Measurements from ENCODE around the gene RPS21. TPM values are rescaled to one million over a fixed set of nuclear protein-coding genes. Genes with fewer than 3 reads are reported as not detected.

Gene RPS21
- total and polyA plus RNA-seq, 4 donors, result 278 to 1,588 (median 439) TPM

DNA sequence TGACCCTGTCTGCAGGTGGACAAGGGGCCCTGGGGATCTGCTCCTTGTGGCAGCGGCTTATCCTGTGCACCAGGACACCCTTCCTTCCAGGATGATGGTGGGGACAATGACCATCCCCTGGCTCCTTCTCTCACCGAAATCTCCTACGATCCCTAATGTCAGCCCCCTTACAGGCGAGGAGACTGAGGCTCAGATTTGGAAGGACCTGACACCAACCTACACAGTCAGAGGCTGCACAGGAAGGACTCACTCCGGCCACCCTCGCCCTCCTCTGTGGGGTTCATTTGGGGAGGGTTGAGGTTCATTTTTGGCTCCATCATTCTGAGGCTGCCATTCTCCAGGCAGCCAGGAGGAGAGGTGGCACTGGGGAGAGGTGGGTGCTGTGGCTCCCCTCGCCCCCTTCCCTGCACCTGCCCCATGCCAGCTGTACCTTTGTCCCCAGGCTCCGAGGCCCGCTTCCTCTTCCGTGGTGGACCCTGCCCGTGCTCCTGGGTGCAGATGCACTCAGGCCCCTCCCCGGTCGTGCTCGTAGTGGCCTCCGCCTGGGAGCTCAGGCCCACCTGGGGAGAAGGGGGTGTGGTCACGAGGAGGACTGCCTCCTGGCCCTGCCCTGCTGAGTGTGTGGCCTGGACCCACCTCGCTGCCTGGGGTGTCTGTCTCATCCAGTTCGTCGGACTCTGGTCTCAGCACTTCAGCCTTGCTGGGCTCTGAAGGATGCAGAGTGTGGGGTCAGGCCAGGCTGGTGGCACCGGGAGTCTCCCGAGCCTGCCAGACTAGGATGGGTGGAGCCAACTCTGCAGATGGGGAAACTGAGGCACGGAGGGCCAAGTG lies 25.5 kb downstream of the RPS21 start:
- 78% methylated on average over 22 of the region's 22 CpGs for WGBS
- no peak overlapping the region for H3K27ac ChIP-seq (ENCODE audit: low read depth in 1 of 2, low read length in 2 of 2)
- H3K9ac ChIP-seq (ENCODE audit: low read depth in 1 of 2, low read length in 2 of 2), result no peak overlapping the region
- peaks cover 2 to 18% (median 5%) of the 10 kb centered on the region in 4 donors for H3K4me1 ChIP-seq (ENCODE audit: control insufficient read depth in 4 of 4, insufficient read depth in 4 of 4, low read length in 3 of 4)
- H3K4me3 ChIP-seq (ENCODE audit: low read depth in 1 of 3, low read length in 3 of 3), result no peak overlapping the region
- TF ChIP-seq HNF4A (conservative IDR thresholded peaks at IDR 0.05), result no peak
- no peak for TF ChIP-seq GABPA (IDR thresholded peaks at IDR 0.05 in 1 of 2, conservative IDR thresholded peaks at IDR 0.05 in 1 of 2)
- no peak for TF ChIP-seq NR2F2 (IDR thresholded peaks at IDR 0.05)
- no peaks in the 10 kb centered on the region for H3K36me3 ChIP-seq (ENCODE audit: control insufficient read depth in 4 of 4, insufficient read depth in 3 of 4, low read depth in 1 of 4, low read length in 3 of 4)
- no peaks in the 10 kb centered on the region for H3K27me3 ChIP-seq (ENCODE audit: control insufficient read depth in 4 of 4, insufficient read depth in 4 of 4, low read length in 3 of 4)
- no peaks in the 10 kb centered on the region for H3K9me3 ChIP-seq (ENCODE audit: control insufficient read depth in 4 of 4, low read length in 3 of 4)
- DNase-seq (ENCODE audit: low spot score), result no peak

DNA sequence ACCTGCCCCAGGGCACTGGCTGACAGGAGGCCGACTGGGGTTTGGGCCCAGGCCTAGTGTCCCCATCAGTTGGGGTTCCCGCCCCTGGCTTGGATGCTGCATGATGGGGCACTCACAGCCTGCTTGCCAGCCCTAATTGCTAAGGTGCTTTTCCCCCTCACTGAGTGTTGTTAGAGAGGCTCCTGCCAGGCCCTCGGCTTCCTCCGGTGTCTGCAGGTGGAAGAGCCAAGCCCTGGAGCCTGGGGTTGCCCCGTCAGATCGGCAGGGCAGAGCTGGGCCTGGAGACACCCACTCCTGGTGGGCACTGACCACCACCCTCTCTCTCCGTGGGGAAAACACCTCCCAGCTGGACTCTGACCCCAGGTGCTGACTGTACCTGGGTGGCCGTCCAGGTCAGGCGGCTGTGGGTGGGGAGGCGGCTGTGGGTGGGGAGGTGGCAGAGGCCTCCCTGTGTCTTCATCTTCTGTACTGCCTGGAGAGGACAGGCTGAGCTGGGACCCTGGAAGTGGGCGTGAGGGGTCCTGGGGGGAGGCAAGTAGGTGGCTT lies 26.2 kb downstream of the RPS21 start:
- Histone ChIP-seq H3K4me1 (ENCODE audit: control insufficient read depth in 4 of 4, insufficient read depth in 4 of 4, low read length in 3 of 4) (peaks cover 0 to 13% (median 2%) of the 10 kb centered on the region in 4 donors), H3K36me3 (ENCODE audit: control insufficient read depth in 4 of 4, insufficient read depth in 3 of 4, low read depth in 1 of 4, low read length in 3 of 4) (no peaks in the 10 kb centered on the region), H3K9me3 (ENCODE audit: control insufficient read depth in 4 of 4, low read length in 3 of 4) (no peaks in the 10 kb centered on the region), H3K27ac (ENCODE audit: low read depth in 1 of 2, low read length in 2 of 2) (no peak overlapping the region), H3K9ac (ENCODE audit: low read depth in 1 of 2, low read length in 2 of 2) (no peak overlapping the region), H3K27me3 (ENCODE audit: control insufficient read depth in 4 of 4, insufficient read depth in 4 of 4, low read length in 3 of 4) (no peaks in the 10 kb centered on the region), H3K4me3 (ENCODE audit: low read depth in 1 of 3, low read length in 3 of 3) (no peak overlapping the region)
- no peak for TF ChIP-seq HNF4G (IDR thresholded peaks at IDR 0.05)
- TF ChIP-seq, protein P1, sequence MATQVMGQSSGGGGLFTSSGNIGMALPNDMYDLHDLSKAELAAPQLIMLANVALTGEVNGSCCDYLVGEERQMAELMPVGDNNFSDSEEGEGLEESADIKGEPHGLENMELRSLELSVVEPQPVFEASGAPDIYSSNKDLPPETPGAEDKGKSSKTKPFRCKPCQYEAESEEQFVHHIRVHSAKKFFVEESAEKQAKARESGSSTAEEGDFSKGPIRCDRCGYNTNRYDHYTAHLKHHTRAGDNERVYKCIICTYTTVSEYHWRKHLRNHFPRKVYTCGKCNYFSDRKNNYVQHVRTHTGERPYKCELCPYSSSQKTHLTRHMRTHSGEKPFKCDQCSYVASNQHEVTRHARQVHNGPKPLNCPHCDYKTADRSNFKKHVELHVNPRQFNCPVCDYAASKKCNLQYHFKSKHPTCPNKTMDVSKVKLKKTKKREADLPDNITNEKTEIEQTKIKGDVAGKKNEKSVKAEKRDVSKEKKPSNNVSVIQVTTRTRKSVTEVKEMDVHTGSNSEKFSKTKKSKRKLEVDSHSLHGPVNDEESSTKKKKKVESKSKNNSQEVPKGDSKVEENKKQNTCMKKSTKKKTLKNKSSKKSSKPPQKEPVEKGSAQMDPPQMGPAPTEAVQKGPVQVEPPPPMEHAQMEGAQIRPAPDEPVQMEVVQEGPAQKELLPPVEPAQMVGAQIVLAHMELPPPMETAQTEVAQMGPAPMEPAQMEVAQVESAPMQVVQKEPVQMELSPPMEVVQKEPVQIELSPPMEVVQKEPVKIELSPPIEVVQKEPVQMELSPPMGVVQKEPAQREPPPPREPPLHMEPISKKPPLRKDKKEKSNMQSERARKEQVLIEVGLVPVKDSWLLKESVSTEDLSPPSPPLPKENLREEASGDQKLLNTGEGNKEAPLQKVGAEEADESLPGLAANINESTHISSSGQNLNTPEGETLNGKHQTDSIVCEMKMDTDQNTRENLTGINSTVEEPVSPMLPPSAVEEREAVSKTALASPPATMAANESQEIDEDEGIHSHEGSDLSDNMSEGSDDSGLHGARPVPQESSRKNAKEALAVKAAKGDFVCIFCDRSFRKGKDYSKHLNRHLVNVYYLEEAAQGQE (IDR thresholded peaks at IDR 0.05), result no peak
- TF ChIP-seq, protein P2, sequence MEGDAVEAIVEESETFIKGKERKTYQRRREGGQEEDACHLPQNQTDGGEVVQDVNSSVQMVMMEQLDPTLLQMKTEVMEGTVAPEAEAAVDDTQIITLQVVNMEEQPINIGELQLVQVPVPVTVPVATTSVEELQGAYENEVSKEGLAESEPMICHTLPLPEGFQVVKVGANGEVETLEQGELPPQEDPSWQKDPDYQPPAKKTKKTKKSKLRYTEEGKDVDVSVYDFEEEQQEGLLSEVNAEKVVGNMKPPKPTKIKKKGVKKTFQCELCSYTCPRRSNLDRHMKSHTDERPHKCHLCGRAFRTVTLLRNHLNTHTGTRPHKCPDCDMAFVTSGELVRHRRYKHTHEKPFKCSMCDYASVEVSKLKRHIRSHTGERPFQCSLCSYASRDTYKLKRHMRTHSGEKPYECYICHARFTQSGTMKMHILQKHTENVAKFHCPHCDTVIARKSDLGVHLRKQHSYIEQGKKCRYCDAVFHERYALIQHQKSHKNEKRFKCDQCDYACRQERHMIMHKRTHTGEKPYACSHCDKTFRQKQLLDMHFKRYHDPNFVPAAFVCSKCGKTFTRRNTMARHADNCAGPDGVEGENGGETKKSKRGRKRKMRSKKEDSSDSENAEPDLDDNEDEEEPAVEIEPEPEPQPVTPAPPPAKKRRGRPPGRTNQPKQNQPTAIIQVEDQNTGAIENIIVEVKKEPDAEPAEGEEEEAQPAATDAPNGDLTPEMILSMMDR (IDR thresholded peaks at IDR 0.05; ENCODE audit: low read depth, low read length, missing input control), result no peak
- no peak for TF ChIP-seq JUND (IDR thresholded peaks at IDR 0.05)
- no peak for TF ChIP-seq YY1 (IDR thresholded peaks at IDR 0.05)
- no peak for TF ChIP-seq NR2F2 (IDR thresholded peaks at IDR 0.05)
- no peak for TF ChIP-seq RXRA (IDR thresholded peaks at IDR 0.05)
- no peak for TF ChIP-seq FOXA1 (IDR thresholded peaks at IDR 0.05)
- TF ChIP-seq FOXA2 (IDR thresholded peaks at IDR 0.05), result no peak
- TF ChIP-seq, protein P3, sequence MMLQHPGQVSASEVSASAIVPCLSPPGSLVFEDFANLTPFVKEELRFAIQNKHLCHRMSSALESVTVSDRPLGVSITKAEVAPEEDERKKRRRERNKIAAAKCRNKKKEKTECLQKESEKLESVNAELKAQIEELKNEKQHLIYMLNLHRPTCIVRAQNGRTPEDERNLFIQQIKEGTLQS (IDR thresholded peaks at IDR 0.05), result no peak
- no peak for TF ChIP-seq HNF4A (conservative IDR thresholded peaks at IDR 0.05)
- no peak for TF ChIP-seq SP1 (IDR thresholded peaks at IDR 0.05)
- TF ChIP-seq EGR1 (IDR thresholded peaks at IDR 0.05; ENCODE audit: low read depth in 2 of 2), result no peak
- no peak for TF ChIP-seq GABPA (IDR thresholded peaks at IDR 0.05 in 1 of 2, conservative IDR thresholded peaks at IDR 0.05 in 1 of 2)
- DNase-seq (ENCODE audit: low spot score), result no peak
- WGBS, result 80% methylated on average over 11 of the region's 11 CpGs

Measured in liver (tissue), 9 donors.